GM18511 (cell line): ENCODE data around the gene LYL1.

Source experiments
- ATAC-seq: cut with Tn5 transposase; IDR thresholded peaks from one replicate; pipeline ENCODE4 v1.9.1; 2021; ENCODE audit warnings: mild to moderate bottlenecking, moderate library complexity; ENCODE audit not compliant: unreplicated experiment

The LYL1 gene

GRCh38 chr19:13094771-13095392 is 7.8 kb downstream of the LYL1 start:
- ATAC-seq = no peak

- ATAC-seq = no peak
Measured at GRCh38 chr19:13094106-13094504, 8.6 kb downstream of the LYL1 start.

GRCh38 chr19:13093407-13094105 is 9.1 kb downstream of the LYL1 start:
- ATAC-seq = no peak

- ATAC-seq = no peak
Measured at GRCh38 chr19:13092606-13093235, 9.9 kb downstream of the LYL1 start.

GRCh38 chr19:13092158-13092543 is 10.5 kb downstream of the LYL1 start:
- no peak for ATAC-seq

- no peak for ATAC-seq
Measured at GRCh38 chr19:13091400-13092157, 11.1 kb downstream of the LYL1 start.

GRCh38 chr19:13090511-13091231 is 12.0 kb downstream of the LYL1 start:
- ATAC-seq = no peak

GRCh38 chr19:13089857-13090507 is 12.7 kb downstream of the LYL1 start:
- ATAC-seq = no peak

GRCh38 chr19:13089139-13089856 is 13.4 kb downstream of the LYL1 start:
- no peak for ATAC-seq

- ATAC-seq = no peak
Measured at GRCh38 chr19:13087795-13088537, 14.7 kb downstream of the LYL1 start.

GRCh38 chr19:13087295-13087694 is 15.4 kb downstream of the LYL1 start:
- ATAC-seq = no peak

- ATAC-seq = no peak
Measured at GRCh38 chr19:13086341-13086740, 16.3 kb downstream of the LYL1 start.

GRCh38 chr19:13085666-13086065 is 17.0 kb downstream of the LYL1 start:
- ATAC-seq = no peak

GRCh38 chr19:13083627-13084026 is 19.0 kb downstream of the LYL1 start:
- no peak for ATAC-seq

GRCh38 chr19:13083008-13083404 is 19.7 kb downstream of the LYL1 start:
- no peak for ATAC-seq

GRCh38 chr19:13082192-13083007 is 20.3 kb downstream of the LYL1 start:
- ATAC-seq = no peak

- ATAC-seq = no peak
Measured at GRCh38 chr19:13079542-13079986, 23.1 kb downstream of the LYL1 start.

- no peak for ATAC-seq
Measured at GRCh38 chr19:13078897-13079541, 23.6 kb downstream of the LYL1 start.
